K562 (cell line): ENCODE data around the gene PDIA2. TPM values are rescaled to one million over a fixed set of nuclear protein-coding genes. Genes with fewer than 3 reads are reported as not detected.
A peak's percentile ranks its signal among the peaks of the same experiment; 100 is the strongest.

ENCODE experiments used
- ATAC-seq: fragments of 200-7000 bp; cut with Tn5 transposase; 3 replicates; pipeline ENCODE4 v1.9.1; 2020; ENCODE audit warnings: moderate library complexity
- BruUV-seq: library from RNA; stranded (reverse); fragments of 400-500 nt; replicated peaks from 2 replicates; lab custom pipeline; 2021; lab: Mats Ljungman, UMichigan
- CTCF ChIA-PET: fragments of 300-600 bp; formaldehyde crosslinking; extraction: SDS; loops from one replicate; lab custom pipeline; 2021; ENCODE audit warnings: low intra/inter-chr PET ratio; lab: Yijun Ruan, JAX
- POLR2A ChIA-PET: fragments of 300-600, 350-650 bp; sonication (Branson Sonifier 250); formaldehyde crosslinking; extraction: SDS; loops from one replicate; lab custom pipeline; 2021; ENCODE audit warnings: antibody characterized with exemption, inconsistent platforms; lab: Yijun Ruan, JAX
- DNase-seq, 4 experiments: peaks; one replicate each; pipeline versions ENCODE4 v3.0.0 to v3.0.0-alpha.2; 2011 to 2018; ENCODE audit warnings: low spot score in 3 of 4, mixed read lengths in 3 of 4; ENCODE audit errors: extremely low read depth in 1 of 4
- FAIRE-seq: peaks from 2 replicates; lab custom pipeline; 2011; peaks lifted over from hg19 to GRCh38; lab: Jason Lieb, UNC
- H2AFZ ChIP-seq: 2 replicates; pipeline ENCODE4 v1.6.0; 2011; ENCODE audit warnings: low read depth, low read length, control low read depth, inconsistent platforms
- H3K27ac ChIP-seq: fragments of 200-600 bp; 3 replicates; pipeline ENCODE4 v1.8.0; 2011; ENCODE audit warnings: low read depth, mild to moderate bottlenecking, control low read depth, inconsistent platforms, low read length, moderate library complexity, mixed read lengths; ENCODE audit errors: extremely low read depth
- H3K27me3 ChIP-seq, 2 experiments: fragments of 300-600 bp in 1 of 2; 2 replicates in 1 of 2; 3 replicates in 1 of 2; pipeline versions ENCODE4 v1.6.0 to v1.8.0; 2011; ENCODE audit warnings: inconsistent platforms in 2 of 2, low read length in 2 of 2, mild to moderate bottlenecking in 1 of 2, mixed read lengths in 1 of 2, moderate library complexity in 1 of 2; ENCODE audit not compliant: control insufficient read depth in 2 of 2, insufficient read depth in 2 of 2
- H3K36me3 ChIP-seq: fragments of 300-600 bp; 3 replicates; pipeline ENCODE4 v1.8.0; 2011; ENCODE audit warnings: mild to moderate bottlenecking, low read length, inconsistent platforms; ENCODE audit not compliant: control insufficient read depth, insufficient read depth
- H3K4me1 ChIP-seq, 2 experiments: fragments of 200-600 bp in 1 of 2; replicated peaks in 1 of 2; 2 replicates in 1 of 2; 3 replicates in 1 of 2; pipeline versions ENCODE4 v1.5.1 to v1.8.0; 2011; ENCODE audit warnings: inconsistent platforms in 2 of 2, low read length in 2 of 2, mild to moderate bottlenecking in 1 of 2, mixed read lengths in 1 of 2, moderate library complexity in 1 of 2; ENCODE audit not compliant: control insufficient read depth in 2 of 2, insufficient read depth in 2 of 2
- H3K4me2 ChIP-seq: 2 replicates; pipeline ENCODE4 v1.6.1; 2011; ENCODE audit warnings: low read length, control low read depth, inconsistent platforms, mixed read lengths; ENCODE audit not compliant: insufficient read depth
- H3K4me3 ChIP-seq: fragments of 200-600 bp; sonication (generic), shearing (Covaris generic); 2 replicates; pipeline ENCODE4 v1.5.1; 2016; ENCODE audit warnings: control low read depth, inconsistent platforms
- H3K79me2 ChIP-seq: fragments of 200-600 bp; 3 replicates; pipeline ENCODE4 v1.8.0; 2011; ENCODE audit warnings: low read length, inconsistent platforms; ENCODE audit not compliant: control insufficient read depth, insufficient read depth
- H3K9ac ChIP-seq, 2 experiments: 2 replicates each; pipeline versions ENCODE4 v1.6.0 to v1.6.1; 2011; ENCODE audit warnings: low read depth in 2 of 2, low read length in 2 of 2, control low read depth in 1 of 2, inconsistent platforms in 1 of 2, mild to moderate bottlenecking in 1 of 2, mixed read lengths in 1 of 2; ENCODE audit not compliant: insufficient read depth in 1 of 2
- H3K9me1 ChIP-seq: one replicate; pipeline ENCODE4 v1.6.0; 2011; ENCODE audit warnings: inconsistent platforms, mild to moderate bottlenecking, low read length, moderate library complexity; ENCODE audit not compliant: control insufficient read depth, insufficient read depth
- H3K9me3 ChIP-seq: replicated peaks from 2 replicates; pipeline ENCODE4 v1.5.1; 2011; ENCODE audit warnings: low read depth, low read length, inconsistent platforms; ENCODE audit not compliant: control insufficient read depth, insufficient read depth
- H4K20me1 ChIP-seq: replicated peaks from 2 replicates; pipeline ENCODE4 v1.6.1; 2011; ENCODE audit warnings: low read length, inconsistent platforms, mixed read lengths; ENCODE audit not compliant: control insufficient read depth, insufficient read depth
- GATA2 ChIP-seq: sonication (generic); formaldehyde crosslinking; IDR thresholded peaks from 2 replicates; pipeline ENCODE4 v1.4.0; 2020; ENCODE audit warnings: mild to moderate bottlenecking, missing genetic modification reagents
- KLF1 ChIP-seq: fragments of 450-650 bp; IDR thresholded peaks from 2 replicates; pipeline ENCODE4 v1.6.1; 2016; ENCODE audit warnings: missing genetic modification characterization, missing compliant biosample characterization
- LARP7 ChIP-seq: fragments of 450-650 bp; IDR thresholded peaks from 2 replicates; pipeline ENCODE4 v1.6.1; 2016
- MNT ChIP-seq, 2 experiments: fragments of 450-650 bp; conservative IDR thresholded peaks; 2 replicates each; pipeline ENCODE4 v1.6.1; 2017; ENCODE audit warnings: mild to moderate bottlenecking in 2 of 2, moderate library complexity in 2 of 2
- MTA2 ChIP-seq: fragments of 450-650 bp; IDR thresholded peaks from 2 replicates; pipeline ENCODE4 v1.6.1; 2016; ENCODE audit warnings: low read depth
- POLR2G ChIP-seq: fragments of 200-400 bp; formaldehyde crosslinking; IDR thresholded peaks from 2 replicates; pipeline ENCODE4 v1.6.1; 2017; ENCODE audit warnings: low read depth, mild to moderate bottlenecking, antibody characterized with exemption, low read length, moderate library complexity
- PRDM10 ChIP-seq: fragments of 450-650 bp; IDR thresholded peaks from 2 replicates; pipeline ENCODE4 v1.6.1; 2018; ENCODE audit not compliant: partially characterized antibody
- SNRNP70 ChIP-seq: fragments of 200-400 bp; formaldehyde crosslinking; optimal IDR thresholded peaks from 2 replicates; pipeline ENCODE3; 2017; ENCODE audit warnings: low read depth, low read length
- SUPT5H ChIP-seq: fragments of 450-650 bp; IDR thresholded peaks from 2 replicates; pipeline ENCODE4 v1.6.1; 2016
- ZBTB33 ChIP-seq: sonication (generic); formaldehyde crosslinking; IDR thresholded peaks from 2 replicates; pipeline ENCODE4 v1.8.1; 2023; ENCODE audit warnings: mild to moderate bottlenecking, missing genetic modification reagents
- ZEB2 ChIP-seq: fragments of 450-650 bp; IDR thresholded peaks from 2 replicates; pipeline ENCODE4 v1.6.1; 2016
- ZKSCAN3 ChIP-seq: fragments of 250-450 bp; sonication (Bioruptor Pico); IDR thresholded peaks from 2 replicates; pipeline ENCODE4 v1.4.0; 2020
- ZNF655 ChIP-seq: fragments of 250-450 bp; sonication (Bioruptor Pico); IDR thresholded peaks from 2 replicates; pipeline ENCODE4 v1.5.0; 2021
- WGBS: fragments of 100-300 bp; shearing (Covaris generic); methylation state at CpG from one replicate; pipeline ENCODE4 v1.1.6; 2016; ENCODE audit warnings: low coverage, mixed read lengths; ENCODE audit not compliant: insufficient coverage; ENCODE audit errors: missing lambda C conversion rate; 5-methylcytosine and 5-hydroxymethylcytosine counted together
- in situ Hi-C: fragments of 300-500 bp; cut with MboI; formaldehyde crosslinking; loops from 4 replicates; pipeline ENCODE4 v1.15.0; 2018; ENCODE audit warnings: inconsistent platforms, mixed read lengths
- intact Hi-C: fragments of 100-400 bp; cut with micrococcal nuclease; formaldehyde crosslinking; loops from 2 replicates; pipeline ENCODE4 v1.14.2; 2022
- polyA plus RNA-seq, 8 experiments: library from polyadenylated mRNA; depleted of rRNA in 4 of 8; stranded (reverse) in 5 of 8; unstranded in 3 of 8; fragments of >200 nt; fragmentation: Nextera tagmentation in 2 of 8; fragmentation: Illumina TruSeq in 1 of 8; extraction: Ambion mirVana in 2 of 8; extraction: Trizol in 1 of 8; gene quantifications; 2 replicates each; pipeline versions ENCODE4 v1.2.1 to v1.2.3, GENCODE V29; 2011 to 2014; ENCODE audit warnings: inconsistent platforms in 1 of 8, missing spikeins in 1 of 8
- total RNA-seq, 7 experiments: library from RNA; depleted of rRNA in 6 of 7; stranded (reverse); fragments of >200 nt in 6 of 7; fragmentation: Illumina TruSeq in 2 of 7; extraction: Trizol in 2 of 7; gene quantifications; 2 replicates each; pipeline versions ENCODE4 v1.2.1 to v1.2.3, GENCODE V29; 2011 to 2021; ENCODE audit warnings: low replicate concordance in 1 of 7

Gene PDIA2
- total and polyA plus RNA-seq, 9 of the 15 experiments (the other 6 are each of a cell fraction or from before 2014, with no cell fraction given), result 0.13 to 0.92 (median 0.23) TPM; not detected in 4

GRCh38 chr16:266258-267164 is 16.5 kb upstream of the PDIA2 start:
- H3K9me3 ChIP-seq, result no peaks in the 10 kb centered on the region
- CTCF ChIA-PET, result no interaction called here
- no peak for TF ChIP-seq SUPT5H
- TF ChIP-seq ZBTB33 (CRISPR knock-in tag), result peak; percentile 26; the same call in 1 of the 2 replicates
- peak; percentile 57; the same call in 1 of the 2 replicates for TF ChIP-seq POLR2G
- TF ChIP-seq LARP7, result no peak
- TF ChIP-seq PRDM10, result no peak
- TF ChIP-seq ZEB2, result no peak
- TF ChIP-seq MTA2, result no peak
- TF ChIP-seq KLF1, result no peak
- TF ChIP-seq MNT (conservative IDR thresholded peaks at IDR 0.05), result no peak
- no peak for TF ChIP-seq ZKSCAN3 (CRISPR knock-in tag)
- no peak for TF ChIP-seq GATA2 (CRISPR knock-in tag)
- no peak for TF ChIP-seq SNRNP70
- TF ChIP-seq ZNF655 (CRISPR knock-in tag), result no peak

More at GRCh38 chr16:266258-267164, 16.5 kb upstream of the PDIA2 start:
- no peak for DNase-seq
- intact Hi-C loops (no loop called here), in situ Hi-C loops (no loop called here)
- peaks cover 0 to 63% of the 10 kb centered on the region in 2 experiments; a peak in 2 of 5 replicates for H3K4me1 ChIP-seq
- no peak for FAIRE-seq
- no peak overlapping the region for H3K27ac ChIP-seq
- POLR2A ChIA-PET, result interaction anchor here (0.6 kb wide), 1 partner anchor 72 kb away, joined by 3 read pairs; no protein-coding TSS in a partner anchor
- H3K36me3 ChIP-seq, result peaks cover 11% of the 10 kb centered on the region; the same call in 2 of the 3 replicates
- H2AFZ ChIP-seq, result no peak overlapping the region
- no peaks in the 10 kb centered on the region; a peak in 1 of 5 replicates for H3K27me3 ChIP-seq
- H3K9me1 ChIP-seq, result no peaks in the 10 kb centered on the region
- no peak overlapping the region for H3K4me2 ChIP-seq
- no peak overlapping the region for H3K4me3 ChIP-seq
- ATAC-seq, result peak; percentile 13; the same call in 2 of the 3 replicates
- BruUV-seq, result no TSS peak
- 52% methylated on average over 23 of the region's 25 CpGs for WGBS
- peak overlapping the region in 1 of 2 experiments; percentile 48; a peak in 1 of 4 replicates for H3K9ac ChIP-seq
- H4K20me1 ChIP-seq, result peaks cover 3% of the 10 kb centered on the region; the same call in 1 of the 2 replicates
- no peaks in the 10 kb centered on the region for H3K79me2 ChIP-seq
